Activated T-cell treated with anti-CD3 and anti-CD28 coated beads for 48 hours (primary cell): Measurements from ENCODE around the gene ARMC9.
"Not testable (repeated sequence)": the region's sequence is repeated elsewhere in the genome, so short reads cannot be mapped to it uniquely, and the experiment has no call there.

Experiments used
- DNase-seq: peaks from one replicate; pipeline ENCODE4 v3.0.0-alpha.2; 2020; ENCODE audit warnings: low read depth

Gene ARMC9

GRCh38 chr2:231287696-231288095 is 89.3 kb downstream of the ARMC9 start:
- DNase-seq = no peak

- DNase-seq = no peak
These were observed 90.2 kb downstream of the ARMC9 start for GRCh38 chr2:231288590-231288989.

DNA sequence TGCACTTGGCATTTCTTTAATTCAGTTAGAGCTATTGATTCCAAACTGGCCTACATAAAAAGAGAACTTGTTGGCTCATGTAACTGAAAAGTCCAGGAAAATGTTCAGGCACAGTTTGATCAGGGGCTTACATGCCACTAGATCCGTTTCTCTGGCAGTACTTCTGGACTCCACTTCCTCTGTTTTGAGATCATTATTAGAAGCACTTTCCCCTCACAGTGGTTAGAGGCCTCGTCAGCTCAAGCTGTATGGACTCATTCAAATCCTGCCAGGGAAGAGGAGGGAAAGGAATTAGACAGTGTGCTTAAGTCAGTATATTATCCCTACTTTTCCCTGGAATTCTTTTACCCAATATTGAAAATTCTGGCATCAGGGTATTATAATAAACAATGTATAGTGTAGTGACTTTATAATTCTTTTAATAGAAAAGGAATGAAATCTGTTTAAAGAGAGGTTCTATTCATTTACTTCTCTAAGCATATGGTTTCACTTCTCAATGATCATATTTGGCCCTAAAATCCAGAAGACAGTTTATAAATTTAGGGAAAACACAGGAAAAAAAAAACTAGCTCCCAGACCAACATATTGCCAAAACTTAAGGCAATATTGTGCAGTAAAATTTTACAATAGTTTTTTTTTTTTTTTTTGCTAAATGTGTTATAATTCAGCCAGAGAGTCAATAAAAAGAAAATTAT is 92.0 kb downstream of the ARMC9 start:
- DNase-seq = no peak

GRCh38 chr2:231292472-231293134 is 94.2 kb downstream of the ARMC9 start:
- no peak for DNase-seq

DNA sequence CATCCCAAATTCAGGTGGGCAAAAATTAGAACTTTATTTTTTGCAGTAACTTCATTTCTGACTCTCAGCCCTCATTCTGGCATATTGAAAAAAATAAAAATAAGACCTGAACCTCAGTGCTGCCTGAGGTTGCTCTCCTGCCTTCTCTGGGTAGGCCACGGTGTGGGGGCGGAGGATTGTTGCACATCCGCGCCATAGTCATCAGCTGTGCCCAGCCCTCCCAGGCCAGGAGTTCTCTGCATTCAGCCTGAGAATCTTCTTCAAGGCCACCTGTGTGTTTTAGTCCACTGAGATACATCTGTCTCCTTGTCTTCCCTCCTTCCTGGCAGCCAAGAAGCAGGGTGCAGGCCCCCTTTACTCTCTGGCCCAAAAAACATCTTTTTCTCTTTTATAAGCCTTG is 94.7 kb downstream of the ARMC9 start:
- no peak for DNase-seq

DNA sequence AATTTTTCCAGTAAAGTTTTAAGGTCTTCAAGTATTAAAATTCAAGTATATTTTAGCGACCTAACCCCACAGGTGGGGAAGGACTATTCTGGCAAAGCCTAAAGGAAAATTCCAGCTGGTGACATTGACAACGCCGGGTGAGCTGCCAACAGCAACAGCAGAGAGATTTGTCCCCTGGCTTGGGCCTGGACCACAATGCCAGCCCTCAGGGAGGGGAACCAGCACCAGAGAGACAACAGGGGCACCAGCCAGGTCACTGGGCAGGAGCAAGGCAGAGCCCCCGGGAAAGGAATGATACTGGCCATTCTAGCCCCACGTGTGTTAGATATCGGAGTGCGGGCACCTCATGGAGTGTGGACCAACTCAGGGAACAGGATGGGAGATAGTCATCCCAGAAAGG is 95.7 kb downstream of the ARMC9 start:
- no peak for DNase-seq

- no peak for DNase-seq
These were observed 96.3 kb downstream of the ARMC9 start for GRCh38 chr2:231294571-231295362.

DNA sequence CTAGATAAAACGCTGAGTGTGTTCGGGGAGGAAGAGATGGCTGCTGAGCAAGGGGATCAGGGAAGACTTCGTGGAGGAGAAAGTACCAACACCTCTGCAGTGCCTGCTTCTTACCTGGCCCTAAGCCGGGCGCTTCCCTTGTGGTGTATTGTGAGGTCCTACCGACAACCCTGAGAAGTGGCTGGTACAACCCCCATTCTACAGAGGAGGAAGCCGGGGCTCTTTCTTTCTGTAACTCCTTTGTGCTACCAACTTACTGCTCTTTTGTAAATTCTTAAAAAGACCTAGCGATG is 96.9 kb downstream of the ARMC9 start:
- no peak for DNase-seq

GRCh38 chr2:231296401-231296974 is 98.1 kb downstream of the ARMC9 start:
- no peak for DNase-seq

- peak; percentile 9 for DNase-seq
These were observed 98.9 kb downstream of the ARMC9 start for GRCh38 chr2:231297108-231297908.

DNA sequence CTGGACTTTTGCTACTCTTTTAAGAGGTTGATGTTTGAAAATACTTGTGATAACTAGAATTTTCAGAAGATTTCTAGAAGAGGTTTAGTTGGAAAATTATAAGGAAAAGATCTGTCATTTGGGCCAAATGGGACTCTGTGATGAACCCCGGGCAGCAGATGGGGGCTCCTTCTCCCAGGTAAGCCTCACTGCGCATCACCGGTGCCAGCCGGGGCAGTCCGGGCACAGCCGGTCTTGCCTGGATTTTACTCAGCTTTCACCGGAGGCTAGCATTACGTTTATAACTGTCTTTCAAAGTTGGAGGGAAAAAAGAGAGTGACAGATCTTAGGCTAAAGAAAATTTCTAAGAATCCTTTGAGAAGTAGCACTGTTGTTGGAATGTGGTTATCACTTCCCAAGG is 99.7 kb downstream of the ARMC9 start:
- DNase-seq = no peak

- no peak for DNase-seq
These were observed 100.8 kb downstream of the ARMC9 start for GRCh38 chr2:231299267-231299666.

DNA sequence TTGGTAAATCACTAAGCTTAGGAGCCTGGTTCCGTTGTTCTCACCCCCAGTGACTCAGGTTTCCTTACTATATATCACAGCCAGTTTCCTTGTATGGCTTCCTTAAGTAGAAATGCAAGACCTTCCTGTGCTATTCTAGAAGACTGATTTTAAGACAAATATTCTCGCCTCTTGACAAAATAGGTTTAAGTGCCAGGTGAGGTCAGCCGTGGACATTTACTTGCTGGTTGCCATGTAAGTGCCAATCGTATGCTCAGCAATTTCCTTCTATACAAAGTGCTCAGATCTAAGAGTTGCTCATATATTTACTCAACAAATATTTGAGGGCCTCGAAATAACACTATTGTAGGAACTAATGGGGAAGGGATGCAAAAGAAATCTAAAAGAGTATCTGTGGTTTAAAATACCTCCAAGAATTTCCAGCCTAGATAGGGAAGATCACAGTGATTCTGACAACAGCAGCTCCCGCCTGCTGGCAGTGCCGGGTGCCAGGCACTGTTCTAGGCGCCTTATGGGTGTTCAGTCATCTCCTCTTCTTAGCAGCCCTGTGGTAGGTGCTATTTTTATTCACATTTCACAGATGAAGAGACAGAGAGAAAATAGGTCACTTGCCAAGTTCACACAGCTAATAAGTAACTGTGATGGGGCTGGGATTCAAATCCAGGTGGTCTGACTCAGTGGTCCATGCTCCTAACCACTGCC is 101.7 kb downstream of the ARMC9 start:
- DNase-seq = no peak

GRCh38 chr2:231300722-231301076 is 102.3 kb downstream of the ARMC9 start:
- no peak for DNase-seq

- not testable (repeated sequence) for DNase-seq
These were observed 105.8 kb downstream of the ARMC9 start for GRCh38 chr2:231304259-231304658.

GRCh38 chr2:231305221-231305620 is 106.8 kb downstream of the ARMC9 start:
- DNase-seq = no peak

DNA sequence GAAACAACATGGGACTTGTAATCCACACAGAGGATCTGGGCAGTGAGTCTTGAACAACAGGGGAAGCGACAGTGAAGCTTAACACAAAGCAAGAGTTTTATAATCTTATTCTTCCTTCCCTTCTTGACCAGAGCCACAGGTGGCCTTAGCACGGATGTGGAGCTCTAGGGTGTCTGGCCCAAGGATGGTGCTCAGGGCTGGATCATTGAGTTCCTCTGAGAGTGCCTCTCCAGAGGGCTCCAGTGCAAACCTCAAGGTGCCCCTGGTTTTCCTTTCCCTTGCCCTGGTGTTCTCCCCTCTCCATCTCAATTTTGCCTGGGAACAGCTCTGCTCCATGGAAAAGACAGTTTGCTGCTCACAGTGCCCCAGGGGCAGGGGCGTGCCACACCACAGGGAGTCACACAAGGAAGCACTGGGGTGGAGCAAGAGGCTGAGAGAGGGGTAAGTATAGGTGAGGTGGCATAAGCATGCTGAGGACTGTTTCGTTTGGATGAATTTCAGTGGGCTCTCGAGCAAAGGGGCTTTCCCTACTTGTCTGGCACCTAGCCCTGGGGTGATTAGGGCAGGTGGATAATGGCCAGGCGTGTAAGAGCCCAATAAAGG is 108.5 kb downstream of the ARMC9 start:
- DNase-seq = no peak

- no peak for DNase-seq
These were observed 109.8 kb downstream of the ARMC9 start for GRCh38 chr2:231308219-231308618.

GRCh38 chr2:231308631-231309428 is 110.4 kb downstream of the ARMC9 start:
- no peak for DNase-seq

- no peak for DNase-seq
These were observed 113.6 kb downstream of the ARMC9 start for GRCh38 chr2:231312066-231312465.
